Left cardiac atrium (tissue), 4 donors: ENCODE measurements around the gene ST13. TPM values are rescaled to one million over a fixed set of nuclear protein-coding genes. Genes with fewer than 3 reads are reported as not detected.
"Not testable (repeated sequence)": the region's sequence is repeated elsewhere in the genome, so short reads cannot be mapped to it uniquely, and the experiment has no call there.

Source experiments
- ATAC-seq, 2 donors: fragments of 200-7000 bp; cut with Tn5 transposase; one replicate each; pipeline ENCODE4 v1.9.1; 2020; ENCODE audit warnings: mild to moderate bottlenecking in 2 of 2, moderate library complexity in 2 of 2
- DNase-seq: peaks from one replicate; pipeline ENCODE4 v3.0.0-alpha.2; 2020
- intact Hi-C, 2 donors: fragments of 100-400 bp; cut with DNase I; formaldehyde crosslinking; loops; one replicate each; pipeline versions ENCODE4 v1.14.1 to v1.15.1; 2022 to 2023
- total RNA-seq, 2 donors: library from RNA; stranded (reverse); fragmentation: NEBNext Ultra II Directional; extraction: Animal tissue kit (Norgen Biotek cat#: 25700); gene quantifications; one replicate each; pipeline ENCODE4 v1.2.1, GENCODE V29; 2021
- donor health status: DM: no; HTN: yes; CAD: no.
- donor health status: DM: no; HTN: yes; CAD: no; lungs with severe emphysema.
- donor health status: DM: yes; HTN: yes; CAD: no.
- donor health status: Dilated cardiomyopathy.

The ST13 gene
- total RNA-seq, 2 donors from 2014 or later: 168 to 171 TPM

DNA sequence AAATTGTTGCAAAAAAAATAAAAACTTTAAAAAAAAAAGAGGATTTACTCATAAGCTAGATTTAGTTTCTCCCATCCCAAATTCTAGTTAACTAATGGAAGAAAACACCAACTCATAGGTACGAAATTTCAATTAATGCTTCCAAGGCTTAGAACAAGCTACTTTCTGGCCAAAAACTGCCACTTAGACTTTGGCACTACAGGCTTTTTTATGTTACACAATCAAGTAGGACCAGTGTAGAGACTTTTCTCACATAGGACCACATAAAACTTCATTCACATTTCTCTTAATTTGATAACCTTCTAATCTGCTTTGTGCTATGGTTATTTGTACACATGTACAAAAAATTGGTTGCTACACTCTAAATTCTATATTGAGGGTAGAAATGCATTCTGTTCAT is 3.1 kb downstream of the ST13 start:
- intact Hi-C loops: no loop called here
- no peak for ATAC-seq
- no peak for DNase-seq

DNA sequence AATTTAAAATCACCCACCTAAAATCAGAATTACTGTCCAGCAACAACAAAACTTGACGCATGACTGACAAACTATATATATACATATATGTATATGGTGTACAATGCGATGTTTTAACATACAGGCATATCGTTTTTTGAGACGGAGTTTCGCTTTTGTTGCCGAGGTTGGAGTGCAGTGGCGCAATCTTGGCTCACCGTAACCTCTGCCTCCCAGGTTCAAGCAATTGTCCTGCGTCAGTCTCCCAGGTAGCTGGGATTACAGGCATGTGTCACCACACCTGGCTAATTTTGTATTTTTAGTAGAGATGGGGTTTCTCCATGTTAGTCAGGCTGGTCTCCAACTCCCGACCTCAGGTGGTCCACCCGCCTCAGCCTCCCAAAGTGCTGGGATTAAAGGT is 10.6 kb downstream of the ST13 start:
- DNase-seq, intact Hi-C loops, ATAC-seq: not testable (repeated sequence)

DNA sequence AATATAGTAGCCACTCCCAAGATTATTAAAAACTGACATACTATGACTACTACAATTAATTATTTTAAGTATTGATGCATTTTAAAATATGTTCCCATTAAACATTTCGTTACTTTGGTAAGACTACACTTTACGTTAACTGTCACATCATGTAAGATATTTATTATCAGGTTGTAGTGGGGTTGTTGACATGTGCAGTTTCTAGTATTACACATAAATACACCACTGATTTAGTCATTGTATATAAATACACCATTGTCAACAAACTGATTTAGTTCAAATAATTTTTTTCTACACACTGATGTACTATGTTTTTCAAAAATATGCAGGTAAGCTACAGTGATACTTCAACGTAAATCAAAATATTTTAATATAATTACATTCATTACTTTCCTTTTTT is 11.5 kb downstream of the ST13 start:
- intact Hi-C loops: no loop called here
- ATAC-seq: no peak
- no peak for DNase-seq

DNA sequence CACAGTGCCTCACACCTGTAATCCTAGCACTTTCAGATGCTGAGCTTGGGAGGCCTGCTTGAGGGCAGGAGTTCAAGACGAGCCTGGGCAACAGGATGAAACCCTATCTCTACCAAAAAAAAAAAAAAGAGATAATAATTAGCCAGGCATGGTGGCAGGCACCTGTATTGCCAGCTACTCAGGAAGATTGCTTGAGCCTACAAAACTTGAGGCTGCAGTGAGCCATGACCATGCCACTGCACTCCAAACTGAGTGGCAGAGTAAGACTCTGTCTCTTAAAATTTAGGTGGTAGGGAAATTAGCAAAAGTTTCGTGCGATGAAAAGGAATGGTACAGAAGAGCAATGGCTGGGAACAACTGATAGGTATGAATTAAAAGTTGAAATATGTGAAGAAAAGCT is 18.0 kb downstream of the ST13 start:
- ATAC-seq (no peak), DNase-seq (no peak)
- intact Hi-C loops: no loop called here

DNA sequence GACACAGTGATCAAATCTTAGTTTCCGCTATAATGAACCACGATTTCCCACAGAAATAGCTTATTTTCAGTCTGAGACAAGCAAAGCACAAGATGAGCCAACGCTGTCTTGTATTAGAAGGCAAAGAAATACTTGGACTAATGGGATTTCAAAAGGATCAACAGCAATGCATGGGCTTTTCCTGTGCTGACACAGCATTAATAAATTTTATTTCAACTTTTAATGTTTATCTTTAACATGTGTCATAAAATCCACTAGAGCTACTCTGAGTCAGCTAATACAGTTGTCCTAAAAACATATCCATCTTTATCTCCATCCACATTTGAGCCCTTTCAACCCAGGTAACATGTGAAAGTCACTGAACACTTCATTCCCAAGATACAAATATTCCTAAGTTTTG is 21.8 kb downstream of the ST13 start:
- ATAC-seq: no peak
- intact Hi-C loops: no loop called here

DNA sequence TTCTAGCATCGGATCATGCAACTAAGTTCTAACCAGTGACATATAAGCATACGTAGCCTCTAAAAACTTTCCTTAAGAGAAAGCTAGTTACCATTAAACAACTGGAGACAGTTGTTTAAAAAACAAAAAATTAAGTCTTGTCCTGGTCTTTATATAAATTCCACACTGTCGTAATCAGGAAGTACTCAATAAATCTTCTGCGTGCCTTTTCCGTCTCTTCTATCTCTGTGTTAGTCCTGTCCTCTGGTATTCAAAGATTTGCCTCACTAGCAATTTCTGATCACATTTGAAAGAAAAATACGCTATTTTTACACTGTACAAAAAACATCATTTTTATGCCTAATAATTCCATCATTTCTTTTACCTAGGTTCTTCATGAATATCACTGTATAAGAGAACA is 27.3 kb downstream of the ST13 start:
- intact Hi-C loops: no loop called here
- no peak for ATAC-seq
- no peak for DNase-seq

More for the DNA sequence above, 21.8 kb downstream of the ST13 start:
- DNase-seq: no peak

DNA sequence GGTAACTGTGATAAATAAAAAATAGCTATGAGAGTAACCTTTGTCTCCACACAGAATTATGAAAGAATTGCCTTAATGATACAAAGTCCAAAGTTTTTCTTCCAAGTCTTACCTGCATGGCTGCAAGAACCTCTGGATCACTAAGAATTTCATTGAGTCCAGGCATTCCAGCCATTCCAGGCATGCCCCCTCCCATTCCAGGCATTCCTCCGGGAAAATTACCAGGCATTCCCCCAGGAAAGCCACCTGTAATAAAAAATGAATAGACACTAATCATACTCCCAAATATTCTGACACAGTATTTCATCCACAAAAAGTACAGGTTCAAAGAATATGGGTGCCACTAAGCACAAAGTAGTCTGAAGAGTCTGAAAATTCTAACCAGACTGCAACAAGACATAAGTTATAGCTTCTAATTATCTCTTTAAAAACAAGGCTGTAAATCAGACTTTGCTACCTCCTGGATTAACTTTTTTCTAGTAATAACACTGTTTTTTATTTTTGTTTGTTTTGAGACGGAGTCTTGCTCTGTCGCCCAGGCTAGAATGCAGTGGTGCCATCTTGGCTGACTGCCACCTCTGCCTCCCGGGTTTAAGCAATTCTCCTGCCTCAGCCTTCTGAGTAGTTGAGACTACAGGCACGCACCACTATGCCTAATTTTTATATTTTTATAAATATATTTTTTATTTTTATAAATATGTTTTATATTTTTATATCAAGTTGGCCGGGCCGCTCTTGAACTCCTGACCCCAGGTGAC is 29.3 kb downstream of the ST13 start:
- DNase-seq (no peak), ATAC-seq (no peak)
- intact Hi-C loops: no loop called here

DNA sequence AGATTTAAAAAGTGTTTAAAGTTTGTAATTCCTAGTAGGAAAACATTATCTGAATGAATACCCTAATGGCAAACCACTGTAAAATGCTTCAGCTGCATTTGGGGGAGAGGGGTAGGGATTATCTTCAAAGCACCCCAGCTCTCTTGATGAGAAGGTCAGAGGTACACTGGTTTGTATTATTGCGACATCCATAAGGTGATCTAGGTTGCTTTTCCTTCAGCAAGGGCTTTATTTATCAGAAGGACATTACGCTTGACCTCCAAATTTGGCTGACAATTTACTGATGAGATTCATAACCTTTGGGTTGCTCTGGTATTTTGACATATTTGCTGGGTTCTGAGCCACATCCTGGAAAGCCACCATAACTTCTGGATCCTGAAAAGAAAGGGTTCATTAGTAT is 30.1 kb downstream of the ST13 start:
- ATAC-seq, DNase-seq, intact Hi-C loops: not testable (repeated sequence)

DNA sequence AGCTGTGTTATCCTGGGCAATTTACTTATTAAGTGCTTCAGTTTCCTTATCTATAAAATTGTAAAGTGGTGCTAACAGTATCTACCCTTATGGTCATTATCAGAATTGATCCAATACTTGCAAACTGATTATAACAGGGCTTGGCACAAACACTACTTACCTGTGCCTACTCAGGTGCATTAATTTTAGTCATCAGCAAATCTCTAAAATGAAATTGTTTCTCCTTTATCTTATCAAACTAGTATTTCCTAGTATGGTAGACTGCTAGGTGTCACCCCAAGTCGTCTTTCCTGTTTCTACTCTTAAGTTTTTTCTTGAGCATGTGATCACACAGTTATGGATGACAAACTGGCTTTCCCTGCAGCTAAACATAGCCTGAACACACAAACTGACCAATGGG is 33.0 kb downstream of the ST13 start:
- no peak for DNase-seq
- intact Hi-C loops: no loop called here
- no peak for ATAC-seq

DNA sequence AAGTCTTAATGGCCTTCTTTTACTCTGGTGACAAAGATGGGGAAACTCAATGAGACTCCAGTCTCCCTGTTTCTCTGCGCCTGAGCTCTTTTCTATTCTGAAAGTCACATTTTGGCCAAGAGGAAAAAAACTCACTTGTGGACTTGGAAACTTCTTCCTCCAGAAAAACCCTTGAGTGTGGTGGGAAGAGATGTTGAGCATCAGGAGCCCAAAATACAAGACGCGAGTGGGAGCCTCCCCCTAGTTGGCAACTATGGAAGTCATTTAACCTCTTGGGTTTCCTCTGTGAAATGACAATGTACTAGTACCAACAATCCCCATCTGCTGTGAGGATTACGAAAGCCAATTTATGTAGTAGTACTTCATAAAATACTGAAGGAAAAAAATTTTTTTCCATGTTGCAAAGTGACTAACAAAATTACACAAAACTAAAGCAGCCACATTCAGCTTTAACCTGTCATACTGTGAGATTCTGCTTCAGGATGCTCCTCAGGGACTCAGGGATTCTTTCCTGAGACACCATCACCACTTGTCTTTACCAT is 36.8 kb downstream of the ST13 start:
- intact Hi-C loops: no loop called here
- ATAC-seq: peak; percentile 3 to 23
- no peak for DNase-seq

DNA sequence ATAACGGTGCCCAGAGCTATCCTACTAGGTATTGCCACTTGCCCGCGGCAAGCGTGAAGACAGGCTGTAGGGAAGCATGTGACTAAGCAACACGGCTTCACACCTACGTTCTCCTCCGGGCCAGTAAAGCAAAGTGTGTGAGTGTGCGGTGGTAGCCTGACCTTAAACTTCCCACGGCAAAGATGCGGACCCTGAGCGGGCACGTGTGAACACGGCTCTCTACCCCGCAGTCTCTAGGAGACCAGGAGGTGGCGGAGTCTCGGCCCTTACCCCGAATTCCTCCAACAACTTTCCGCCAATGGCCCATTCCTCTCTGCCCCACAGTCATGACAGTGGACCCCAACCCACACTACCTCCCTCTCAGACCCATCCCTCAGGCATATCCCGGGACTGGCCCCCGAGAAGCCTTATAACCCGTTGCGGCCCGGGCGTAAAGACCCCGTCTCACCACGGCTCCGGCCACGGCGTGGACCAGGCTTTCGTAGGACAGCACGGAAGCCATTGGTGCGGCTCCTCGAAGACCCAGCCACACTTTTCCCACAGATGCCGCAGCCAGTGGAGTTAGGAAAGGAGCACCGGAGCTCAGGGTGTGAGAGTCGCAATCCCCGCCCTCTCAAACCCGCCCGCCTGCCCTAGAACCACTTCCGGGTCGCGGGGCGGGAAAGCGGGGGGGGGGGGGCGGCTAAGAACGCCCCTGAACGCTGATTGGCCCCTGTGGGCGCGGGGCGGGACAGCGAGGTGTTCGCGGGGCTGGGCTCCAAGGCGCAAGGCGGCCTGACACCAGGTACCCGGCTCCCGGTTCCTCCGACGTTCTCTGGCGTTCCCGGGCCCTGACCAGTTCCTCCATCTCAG is 37.5 kb downstream of the ST13 start, which contains the start of gene SLC25A17:
TSS of gene SLC25A17 (minus strand) at position 600 of the 852 bp plus-strand sequence. CDS start at position 502, 98 bp downstream.
- intact Hi-C loops: no loop called here
- peak; percentile 98 for ATAC-seq
- DNase-seq: peak; percentile 92

DNA sequence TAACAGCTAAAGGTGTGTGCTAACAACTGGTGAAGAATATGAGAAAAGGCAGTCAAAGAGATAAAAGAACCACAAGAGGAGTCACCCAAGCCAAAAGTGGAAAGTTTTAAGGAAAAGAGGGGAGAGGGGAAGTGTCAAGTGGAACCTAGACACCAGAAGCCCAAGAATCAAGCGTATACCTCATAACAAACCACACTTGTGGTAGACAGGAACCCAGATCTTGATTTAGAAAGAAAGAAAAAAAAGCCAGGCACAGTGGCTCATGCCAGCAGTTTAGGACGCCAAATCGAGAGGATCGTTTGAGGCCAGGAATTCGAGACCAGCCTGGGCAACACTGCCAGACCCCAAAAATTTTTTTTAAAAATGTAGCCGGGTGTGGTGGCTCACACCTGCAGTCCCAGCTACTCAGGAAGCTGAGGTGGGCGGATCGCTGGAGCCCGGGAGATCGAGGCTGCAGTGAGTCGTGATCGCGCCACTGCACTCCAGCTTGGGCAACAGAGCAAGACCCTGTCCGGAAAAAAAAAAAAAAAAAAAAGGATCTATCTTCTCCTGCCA is 38.2 kb downstream of the ST13 start:
- intact Hi-C loops: no loop called here
- ATAC-seq: no peak
- no peak for DNase-seq

DNA sequence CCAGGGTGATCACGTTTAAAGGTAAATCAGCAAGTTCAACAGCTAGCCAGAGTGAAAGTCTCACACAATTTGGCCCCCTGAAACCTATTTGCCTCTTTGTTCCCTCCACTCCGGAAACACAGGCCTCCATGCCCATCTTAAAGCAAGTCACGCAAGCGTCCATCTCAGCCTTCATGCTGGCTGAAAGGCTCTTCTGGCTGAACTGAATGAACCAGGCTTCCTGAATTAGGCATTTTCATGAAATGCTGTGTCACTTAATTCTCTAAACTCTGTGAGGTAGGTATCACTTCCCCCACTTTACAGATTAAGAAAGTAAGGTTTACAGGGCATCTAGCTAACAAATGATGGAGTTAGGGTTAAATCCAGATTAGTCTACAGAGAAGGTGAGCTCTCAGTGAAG is 38.7 kb downstream of the ST13 start:
- ATAC-seq: no peak
- intact Hi-C loops: no loop called here
- DNase-seq: no peak

DNA sequence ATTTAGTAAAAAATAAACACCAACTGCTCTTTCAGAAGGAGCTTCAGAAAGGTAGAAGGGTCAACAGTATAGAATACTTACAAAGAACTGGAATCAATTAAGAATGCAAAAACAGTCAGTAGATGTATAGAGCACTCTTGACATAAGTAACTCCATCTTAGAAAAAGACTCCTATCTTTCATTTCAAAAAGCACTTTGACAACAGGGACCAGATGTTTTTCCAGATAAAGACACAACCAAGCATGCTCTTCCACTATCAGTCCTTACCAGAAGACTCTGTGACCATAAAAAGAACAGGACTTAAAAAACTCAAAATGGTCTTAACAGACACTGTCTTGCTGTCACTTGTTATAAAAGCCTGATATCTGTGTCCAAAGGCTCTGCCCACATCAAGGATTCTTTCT is 42.5 kb downstream of the ST13 start:
- intact Hi-C loops: no loop called here
- DNase-seq (no peak), ATAC-seq (no peak)

DNA sequence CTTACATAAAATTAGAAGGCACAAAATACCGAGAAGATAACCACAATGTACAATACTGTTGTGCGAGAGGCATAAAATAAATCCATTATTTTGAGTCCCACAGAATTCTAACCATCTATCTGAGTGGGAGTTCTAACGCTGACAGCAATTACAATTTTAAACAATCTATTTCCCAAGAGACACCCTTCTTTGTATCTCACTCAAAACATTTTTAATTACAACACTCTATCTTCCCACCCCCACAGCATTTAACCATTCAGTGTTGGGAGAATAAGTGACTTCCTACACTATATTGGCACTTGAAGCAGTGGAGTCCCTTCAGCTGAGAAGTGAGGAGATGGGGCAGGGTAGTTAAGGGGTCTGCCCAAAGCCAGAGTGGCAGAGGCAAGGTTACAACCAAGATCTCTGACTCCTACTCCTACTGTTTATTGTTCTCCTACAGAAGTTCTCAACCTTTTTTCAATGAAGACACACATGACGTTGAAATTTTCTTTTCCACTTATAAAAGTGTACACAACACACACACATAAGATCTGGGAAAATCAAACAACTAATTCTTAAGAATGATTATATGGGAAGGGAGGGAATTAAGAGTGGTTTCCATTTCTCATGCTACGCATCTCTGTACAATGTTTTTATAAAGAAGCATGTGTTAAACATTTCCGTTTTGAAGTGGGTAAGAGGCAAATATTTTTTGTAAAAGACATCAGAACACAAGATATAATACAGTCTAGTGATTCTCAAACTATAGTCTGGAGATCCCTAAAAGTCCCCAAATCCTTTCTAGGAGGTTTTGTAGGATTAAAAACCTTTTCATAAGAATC is 48.2 kb downstream of the ST13 start:
- intact Hi-C loops: no loop called here
- DNase-seq (no peak), ATAC-seq (no peak)

DNA sequence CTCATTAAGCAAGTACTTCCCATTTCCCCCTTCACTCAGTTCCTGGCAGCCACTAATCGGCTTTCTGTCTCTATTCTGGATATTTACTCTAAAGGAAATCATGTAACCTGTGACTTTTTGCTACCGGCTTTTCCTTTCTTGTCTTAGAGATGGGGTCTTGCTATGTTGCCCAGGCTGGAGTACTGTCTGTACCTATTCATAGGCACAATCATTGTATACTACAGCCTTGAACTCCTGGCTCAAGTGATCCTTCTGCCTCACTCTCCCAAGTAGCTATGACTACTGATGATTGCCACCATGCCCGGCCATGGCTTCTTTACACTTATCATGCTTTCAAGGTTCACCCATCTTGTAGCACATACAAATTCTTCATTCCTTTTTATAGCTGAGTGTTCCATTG is 49.7 kb downstream of the ST13 start:
- intact Hi-C loops: no loop called here
- ATAC-seq: no peak
- DNase-seq: no peak

DNA sequence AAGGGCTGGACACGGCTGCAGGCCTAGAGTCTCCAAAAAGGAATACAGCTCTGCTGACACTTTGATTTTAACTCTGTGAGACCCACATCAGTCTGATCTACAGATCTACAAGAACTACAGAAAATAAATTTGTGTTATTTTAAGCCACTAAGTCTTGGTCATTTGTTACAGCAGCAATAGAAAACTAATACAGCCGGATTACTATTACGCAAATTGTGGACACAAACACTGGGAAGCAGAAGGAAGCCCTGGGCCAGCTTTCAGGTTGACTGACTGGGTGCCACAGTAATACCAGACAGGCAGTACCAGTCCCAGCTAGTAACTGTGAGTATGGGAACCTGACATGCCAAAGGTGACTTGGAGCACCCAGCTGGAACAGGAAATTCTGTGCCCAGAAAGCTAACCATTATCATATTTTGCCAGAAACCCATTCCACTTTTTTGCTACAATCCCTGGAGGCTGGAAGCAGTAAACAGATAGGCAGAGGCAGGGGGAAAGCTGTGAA is 50.7 kb downstream of the ST13 start:
- intact Hi-C loops: no loop called here
- DNase-seq: no peak
- ATAC-seq: peak in 1 of 2 donors; percentile 15

DNA sequence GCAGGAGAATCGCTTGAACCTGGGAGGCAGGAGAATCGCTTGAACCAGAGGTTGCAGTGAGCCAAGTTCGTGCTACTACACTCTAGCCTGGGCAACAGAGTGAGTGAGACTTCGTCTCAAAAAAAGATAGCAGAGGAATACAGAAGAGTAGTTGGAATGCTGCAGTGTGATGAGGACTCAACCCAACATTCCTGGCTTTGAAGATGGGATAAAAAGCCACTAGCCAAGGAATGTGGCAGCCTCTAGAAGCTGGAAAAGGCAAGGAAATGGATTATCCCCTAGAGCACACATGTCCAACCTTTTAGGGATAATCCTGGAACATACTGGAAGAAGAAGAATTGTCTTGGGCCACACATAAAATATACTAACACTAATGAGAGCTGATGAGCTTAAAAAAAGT is 51.2 kb downstream of the ST13 start:
- intact Hi-C loops: no loop called here
- peak in 1 of 2 donors; percentile 44 for ATAC-seq
- no peak for DNase-seq

DNA sequence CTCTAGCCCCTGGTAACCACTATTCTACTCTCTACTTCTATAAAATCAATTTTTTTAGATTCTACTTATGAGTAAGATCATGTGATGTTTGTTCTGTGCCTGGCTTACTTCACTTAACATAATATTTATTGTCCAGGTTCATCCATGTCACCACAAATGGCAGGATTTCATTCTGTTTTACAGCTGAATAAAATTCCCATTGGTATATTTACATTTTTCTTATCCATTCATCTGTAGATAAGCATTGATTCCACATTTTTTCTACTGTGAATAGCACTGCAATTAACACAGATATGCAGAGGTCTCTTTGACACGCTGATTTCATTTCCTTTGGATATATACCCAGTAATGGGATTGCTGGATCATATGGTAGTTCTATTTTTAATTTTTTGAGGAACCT is 53.1 kb downstream of the ST13 start:
- ATAC-seq: no peak
- no peak for DNase-seq
- intact Hi-C loops: no loop called here
